OCI-LY1 (cell line): ENCODE measurements around the gene PMM1.

ENCODE experiments used
- H2AFZ ChIP-seq: fragments of 200-600 bp; sonication (generic), shearing (Covaris generic); 2 replicates; pipeline ENCODE4 v1.6.0; 2014; ENCODE audit warnings: antibody characterized with exemption, mild to moderate bottlenecking, low read length
- H3F3A ChIP-seq: fragments of 200-600 bp; sonication (generic), shearing (Covaris generic); 2 replicates; pipeline ENCODE4 v1.6.0; 2014; ENCODE audit warnings: mild to moderate bottlenecking, antibody characterized with exemption, low read length, moderate library complexity; ENCODE audit not compliant: insufficient read depth
- H3K27ac ChIP-seq: fragments of 200-600 bp; sonication (generic); 2 replicates; pipeline ENCODE4 v1.5.1; 2014; ENCODE audit warnings: low read length, mixed run types, mild to moderate bottlenecking, low read depth; ENCODE audit not compliant: poor library complexity, severe bottlenecking
- H3K27me3 ChIP-seq: fragments of 200-600 bp; sonication (generic); 2 replicates; pipeline ENCODE4 v1.6.0; 2014; ENCODE audit warnings: antibody characterized with exemption, mild to moderate bottlenecking, low read length, moderate library complexity; ENCODE audit not compliant: insufficient read depth
- H3K36me3 ChIP-seq: fragments of 200-600 bp; sonication (generic); 2 replicates; pipeline ENCODE4 v1.6.1; 2014; ENCODE audit warnings: mild to moderate bottlenecking, antibody characterized with exemption, low read length, moderate library complexity, mixed read lengths; ENCODE audit not compliant: insufficient read depth
- H3K4me1 ChIP-seq: fragments of 200-600 bp; sonication (generic); 2 replicates; pipeline ENCODE4 v1.5.1; 2014; ENCODE audit warnings: mild to moderate bottlenecking, low read length, moderate library complexity; ENCODE audit not compliant: insufficient read depth, severe bottlenecking
- H3K4me2 ChIP-seq: fragments of 200-600 bp; sonication (generic), shearing (Covaris generic); 2 replicates; pipeline ENCODE4 v1.6.1; 2014; ENCODE audit warnings: low read length
- H3K4me3 ChIP-seq: fragments of 200-600 bp; sonication (generic); 2 replicates; pipeline ENCODE4 v1.5.1; 2014; ENCODE audit warnings: low read length, low read depth, mild to moderate bottlenecking, mixed read lengths; ENCODE audit not compliant: poor library complexity, severe bottlenecking
- H3K79me2 ChIP-seq: fragments of 200-600 bp; shearing (Covaris generic); 2 replicates; pipeline ENCODE4 v1.6.1; 2016; ENCODE audit warnings: mixed run types, low read length, mixed read lengths; ENCODE audit not compliant: insufficient read depth
- H3K9ac ChIP-seq: fragments of 200-600 bp; sonication (generic), shearing (Covaris generic); 2 replicates; pipeline ENCODE4 v1.6.1; 2014; ENCODE audit warnings: mild to moderate bottlenecking, low read length, mixed read lengths
- H3K9me2 ChIP-seq: fragments of 200-600 bp; sonication (generic), shearing (Covaris generic); 2 replicates; pipeline ENCODE4 v1.6.1; 2014; ENCODE audit warnings: low read depth, mild to moderate bottlenecking, low read length, mixed read lengths
- H3K9me3 ChIP-seq: fragments of 200-600 bp; shearing (Covaris generic); 2 replicates; pipeline ENCODE4 v1.6.1; 2014; ENCODE audit warnings: low read length, mixed read lengths
- H4K20me1 ChIP-seq: fragments of 200-600 bp; sonication (generic), shearing (Covaris generic); 2 replicates; pipeline ENCODE4 v1.6.0; 2016; ENCODE audit warnings: mild to moderate bottlenecking, low read length; ENCODE audit not compliant: insufficient read depth
- EZH2 ChIP-seq: fragments of 200-600 bp; sonication (generic), shearing (Covaris generic); IDR thresholded peaks from 2 replicates; pipeline ENCODE4 v1.8.0; 2017; ENCODE audit warnings: borderline replicate concordance, mixed run types, mild to moderate bottlenecking, antibody characterized with exemption, low read length, moderate library complexity, mixed read lengths
- TF ChIP-seq, protein P1 (sequence below): fragments of 200-600 bp; sonication (generic), shearing (Covaris generic); IDR thresholded peaks from 2 replicates; pipeline ENCODE4 v1.5.1; 2017; ENCODE audit warnings: mild to moderate bottlenecking, antibody characterized with exemption, low read length, moderate library complexity, mixed read lengths

The PMM1 gene

DNA sequence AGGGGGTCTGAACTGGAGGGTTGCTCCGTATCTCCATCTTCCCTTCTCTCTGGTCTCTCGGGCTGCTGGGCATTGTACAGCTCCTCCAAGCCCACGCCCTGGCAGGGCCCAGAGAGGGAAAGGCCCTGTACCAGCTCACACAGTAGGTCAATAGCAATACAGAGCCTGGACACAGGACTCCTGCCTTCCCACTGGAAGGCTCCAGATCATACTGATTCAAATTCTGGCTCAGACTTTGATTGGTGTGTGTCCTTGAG lies 22.2 kb downstream of the PMM1 start:
- Histone ChIP-seq H3K36me3 (no peaks in the 10 kb centered on the region), H2AFZ (no peak overlapping the region), H3F3A (no peaks in the 10 kb centered on the region), H3K4me3 (no peak overlapping the region), H3K9ac (no peak overlapping the region), H3K79me2 (no peaks in the 10 kb centered on the region), H4K20me1 (no peaks in the 10 kb centered on the region), H3K4me2 (no peak overlapping the region), H3K9me3 (no peaks in the 10 kb centered on the region), H3K27ac (no peak overlapping the region), H3K4me1 (no peaks in the 10 kb centered on the region), H3K9me2 (no peaks in the 10 kb centered on the region), H3K27me3 (no peaks in the 10 kb centered on the region; the same call in 1 of the 2 replicates)
- no peak for TF ChIP-seq EZH2
- TF ChIP-seq, protein P1, sequence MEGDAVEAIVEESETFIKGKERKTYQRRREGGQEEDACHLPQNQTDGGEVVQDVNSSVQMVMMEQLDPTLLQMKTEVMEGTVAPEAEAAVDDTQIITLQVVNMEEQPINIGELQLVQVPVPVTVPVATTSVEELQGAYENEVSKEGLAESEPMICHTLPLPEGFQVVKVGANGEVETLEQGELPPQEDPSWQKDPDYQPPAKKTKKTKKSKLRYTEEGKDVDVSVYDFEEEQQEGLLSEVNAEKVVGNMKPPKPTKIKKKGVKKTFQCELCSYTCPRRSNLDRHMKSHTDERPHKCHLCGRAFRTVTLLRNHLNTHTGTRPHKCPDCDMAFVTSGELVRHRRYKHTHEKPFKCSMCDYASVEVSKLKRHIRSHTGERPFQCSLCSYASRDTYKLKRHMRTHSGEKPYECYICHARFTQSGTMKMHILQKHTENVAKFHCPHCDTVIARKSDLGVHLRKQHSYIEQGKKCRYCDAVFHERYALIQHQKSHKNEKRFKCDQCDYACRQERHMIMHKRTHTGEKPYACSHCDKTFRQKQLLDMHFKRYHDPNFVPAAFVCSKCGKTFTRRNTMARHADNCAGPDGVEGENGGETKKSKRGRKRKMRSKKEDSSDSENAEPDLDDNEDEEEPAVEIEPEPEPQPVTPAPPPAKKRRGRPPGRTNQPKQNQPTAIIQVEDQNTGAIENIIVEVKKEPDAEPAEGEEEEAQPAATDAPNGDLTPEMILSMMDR, result no peak

DNA sequence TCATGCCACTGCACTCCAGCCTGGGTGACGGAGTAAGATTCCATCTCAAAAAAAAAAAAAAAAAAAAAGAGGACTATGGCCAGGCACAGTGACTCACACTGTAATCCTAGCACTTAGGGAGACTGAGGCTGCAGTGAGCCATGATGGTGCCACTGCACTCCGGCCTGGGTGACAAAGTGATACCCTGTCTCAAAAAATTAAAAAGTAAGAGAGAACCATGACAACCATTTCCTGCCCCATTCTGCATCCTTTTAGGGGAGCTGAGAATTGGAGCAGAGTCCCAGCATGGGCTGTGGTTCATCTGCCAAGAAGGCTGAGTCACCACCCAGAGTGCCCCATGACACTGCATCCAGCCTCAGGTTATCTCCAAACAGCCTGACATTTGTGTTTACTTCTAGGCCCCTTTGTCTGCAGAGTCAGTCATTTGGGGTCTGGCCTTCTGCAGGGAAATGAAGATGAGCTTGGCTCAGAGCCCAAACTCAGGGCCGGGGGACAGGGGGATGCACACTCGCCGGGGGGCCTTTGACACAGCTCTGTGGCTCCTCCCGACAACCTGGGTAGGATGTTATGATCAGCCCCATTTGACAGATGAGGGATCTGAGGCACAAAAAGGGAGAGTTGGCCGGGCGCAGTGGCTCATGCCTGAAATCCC lies 24.1 kb downstream of the PMM1 start:
- Histone ChIP-seq H3K36me3 (no peaks in the 10 kb centered on the region), H3K4me3 (no peak overlapping the region), H3F3A (no peaks in the 10 kb centered on the region), H3K9me2 (no peaks in the 10 kb centered on the region), H3K9me3 (no peaks in the 10 kb centered on the region), H3K79me2 (no peaks in the 10 kb centered on the region), H3K27ac (no peak overlapping the region), H3K4me2 (no peak overlapping the region), H3K4me1 (no peaks in the 10 kb centered on the region), H4K20me1 (no peaks in the 10 kb centered on the region), H2AFZ (no peak overlapping the region), H3K27me3 (no peaks in the 10 kb centered on the region; the same call in 1 of the 2 replicates), H3K9ac (no peak overlapping the region)
- TF ChIP-seq EZH2, result no peak
- TF ChIP-seq, protein P1, result no peak

DNA sequence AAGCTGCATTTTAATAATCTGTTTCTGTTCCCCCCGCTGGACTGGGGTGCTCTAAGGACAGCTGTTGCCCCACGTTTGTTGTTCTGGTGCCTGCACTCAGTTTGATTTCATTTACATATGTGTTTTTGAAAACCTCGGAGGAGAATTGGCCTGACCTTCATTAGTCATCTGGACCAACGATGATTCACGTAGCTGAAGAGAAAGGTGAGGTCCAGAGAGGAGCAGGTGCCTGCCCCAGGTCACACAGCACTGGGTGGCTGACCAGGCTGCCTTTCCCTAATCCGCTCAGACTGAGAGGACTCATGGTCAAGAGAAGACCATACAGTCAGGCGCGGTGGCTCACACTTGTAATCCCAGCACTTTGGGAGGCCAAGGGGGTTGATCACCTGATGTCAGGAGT lies 25.1 kb downstream of the PMM1 start:
- TF ChIP-seq, protein P1, result no peak
- TF ChIP-seq EZH2, result no peak
- H3K27me3 ChIP-seq, result no peaks in the 10 kb centered on the region; the same call in 1 of the 2 replicates
- H3K9me3 ChIP-seq, result no peaks in the 10 kb centered on the region
- no peak overlapping the region for H3K4me2 ChIP-seq
- H3K9me2 ChIP-seq, result no peaks in the 10 kb centered on the region
- no peak overlapping the region for H3K9ac ChIP-seq
- no peaks in the 10 kb centered on the region for H3K79me2 ChIP-seq
- H2AFZ ChIP-seq, result no peak overlapping the region
- no peaks in the 10 kb centered on the region for H3K36me3 ChIP-seq
- H3F3A ChIP-seq, result no peaks in the 10 kb centered on the region
- no peaks in the 10 kb centered on the region for H3K4me1 ChIP-seq
- H4K20me1 ChIP-seq, result no peaks in the 10 kb centered on the region
- no peak overlapping the region for H3K27ac ChIP-seq
- H3K4me3 ChIP-seq, result no peak overlapping the region
